ENCODE results near the gene FBXO41. TPM values are rescaled to one million over a fixed set of nuclear protein-coding genes. Genes with fewer than 3 reads are reported as not detected.

FBXO41 gene
- total and polyA plus RNA-seq, 9 of the 15 experiments (the other 6 are each of a cell fraction or from before 2014, with no cell fraction given) = 0.21 to 8.2 (median 3.5) TPM

- TF ChIP-seq SIRT6 (IDR thresholded peaks at IDR 0.05; ENCODE audit: low read depth, low read length) (no peak), MCM3 (IDR thresholded peaks at IDR 0.05) (no peak), TGIF2 (CRISPR knock-in tag; IDR thresholded peaks at IDR 0.05) (no peak; the same call in 1 of the 2 replicates), ZNF407 (IDR thresholded peaks at IDR 0.05; ENCODE audit: low read depth) (no peak), PTBP1 (IDR thresholded peaks at IDR 0.05; ENCODE audit: low read depth, low read length) (no peak), USF2 (CRISPR knock-in tag; IDR thresholded peaks at IDR 0.05) (no peak), ERF (CRISPR knock-in tag; IDR thresholded peaks at IDR 0.05) (no peak), ZNF764 (CRISPR knock-in tag; IDR thresholded peaks at IDR 0.05; ENCODE audit: low read depth) (no peak), THRAP3 (IDR thresholded peaks at IDR 0.05; ENCODE audit: borderline replicate concordance) (no peak), ZNF778 (CRISPR knock-in tag; IDR thresholded peaks at IDR 0.05) (no peak), MTA3 (IDR thresholded peaks at IDR 0.05; ENCODE audit: borderline replicate concordance) (0 out of 2 replicates have a peak, but pooled peaks have one; percentile 69), MTA1 (IDR thresholded peaks at IDR 0.05; ENCODE audit: borderline replicate concordance) (no peak), NCOA1 (IDR thresholded peaks at IDR 0.05; ENCODE audit: low read depth) (no peak)
- TF ChIP-seq, protein P1, sequence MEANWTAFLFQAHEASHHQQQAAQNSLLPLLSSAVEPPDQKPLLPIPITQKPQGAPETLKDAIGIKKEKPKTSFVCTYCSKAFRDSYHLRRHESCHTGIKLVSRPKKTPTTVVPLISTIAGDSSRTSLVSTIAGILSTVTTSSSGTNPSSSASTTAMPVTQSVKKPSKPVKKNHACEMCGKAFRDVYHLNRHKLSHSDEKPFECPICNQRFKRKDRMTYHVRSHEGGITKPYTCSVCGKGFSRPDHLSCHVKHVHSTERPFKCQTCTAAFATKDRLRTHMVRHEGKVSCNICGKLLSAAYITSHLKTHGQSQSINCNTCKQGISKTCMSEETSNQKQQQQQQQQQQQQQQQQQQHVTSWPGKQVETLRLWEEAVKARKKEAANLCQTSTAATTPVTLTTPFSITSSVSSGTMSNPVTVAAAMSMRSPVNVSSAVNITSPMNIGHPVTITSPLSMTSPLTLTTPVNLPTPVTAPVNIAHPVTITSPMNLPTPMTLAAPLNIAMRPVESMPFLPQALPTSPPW (CRISPR knock-in tag; IDR thresholded peaks at IDR 0.05) = peak; percentile 55
Measured at GRCh38 chr2:73214120-73215035, 69.9 kb downstream of the FBXO41 start, which contains the start of gene SMYD5 (continued).
